IPS-20b (cell line): Measurements from ENCODE around the gene C22orf15.

Source experiments
- H3K27ac ChIP-seq: one replicate; pipeline ENCODE4 v1.5.1; 2013; ENCODE audit warnings: low read length
- H3K27me3 ChIP-seq: 2 replicates; pipeline ENCODE4 v1.6.1; 2013; ENCODE audit warnings: mild to moderate bottlenecking, low read length, inconsistent platforms; ENCODE audit not compliant: insufficient read depth
- H3K36me3 ChIP-seq: 2 replicates; pipeline ENCODE4 v1.6.1; 2013; ENCODE audit warnings: low read depth, mild to moderate bottlenecking, inconsistent platforms, low read length, moderate library complexity; ENCODE audit not compliant: insufficient read depth
- H3K4me1 ChIP-seq: 2 replicates; pipeline ENCODE4 v1.6.1; 2013; ENCODE audit warnings: mild to moderate bottlenecking, control low read depth, inconsistent platforms, low read length, moderate library complexity; ENCODE audit not compliant: insufficient read depth
- H3K4me3 ChIP-seq: 2 replicates; pipeline ENCODE4 v1.5.1; 2013; ENCODE audit warnings: mild to moderate bottlenecking, low read length, inconsistent platforms
- H3K9ac ChIP-seq: 2 replicates; pipeline ENCODE4 v1.6.1; 2013; ENCODE audit warnings: low read depth, mild to moderate bottlenecking, inconsistent platforms, low read length, moderate library complexity
- H3K9me3 ChIP-seq: 2 replicates; pipeline ENCODE4 v1.6.1; 2013; ENCODE audit warnings: mild to moderate bottlenecking, low read depth, low read length, inconsistent platforms; ENCODE audit not compliant: insufficient read depth

C22orf15 gene

GRCh38 chr22:23764899-23765881 is 2.4 kb downstream of the C22orf15 start:
- Histone ChIP-seq H3K9ac (no peak overlapping the region), H3K4me3 (no peak overlapping the region), H3K4me1 (peaks cover 10% of the 10 kb centered on the region; the same call in 1 of the 2 replicates), H3K9me3 (no peaks in the 10 kb centered on the region), H3K27ac (no peak overlapping the region), H3K27me3 (peaks cover 16% of the 10 kb centered on the region), H3K36me3 (peaks cover 12% of the 10 kb centered on the region)

DNA sequence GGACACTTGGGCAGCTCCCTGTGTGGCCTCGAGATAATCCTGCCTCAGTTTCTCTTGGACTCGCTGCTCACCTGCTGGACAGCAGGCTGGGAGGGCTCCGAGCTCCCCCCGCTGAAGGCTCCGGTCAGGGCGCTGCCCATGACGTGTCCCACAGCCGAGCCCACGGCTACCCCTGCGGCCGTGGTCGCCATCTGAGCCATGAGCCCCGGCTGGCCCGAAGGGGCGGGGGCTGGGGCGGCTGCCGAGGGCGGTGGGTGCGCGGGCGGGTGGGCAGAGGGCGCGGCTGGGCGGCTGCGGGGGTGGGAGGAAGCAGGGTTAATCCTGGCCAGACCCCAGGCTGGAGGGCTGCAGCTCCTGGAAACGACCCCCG is 4.5 kb downstream of the C22orf15 start:
- peak overlapping the region; percentile 67; the same call in 1 of the 2 replicates for H3K9ac ChIP-seq
- no peaks in the 10 kb centered on the region for H3K9me3 ChIP-seq
- H3K4me3 ChIP-seq: peak overlapping the region; percentile 73
- peaks cover 12% of the 10 kb centered on the region for H3K36me3 ChIP-seq
- H3K4me1 ChIP-seq: peaks cover 11% of the 10 kb centered on the region; the same call in 1 of the 2 replicates
- peaks cover 16% of the 10 kb centered on the region for H3K27me3 ChIP-seq
- no peak overlapping the region for H3K27ac ChIP-seq

DNA sequence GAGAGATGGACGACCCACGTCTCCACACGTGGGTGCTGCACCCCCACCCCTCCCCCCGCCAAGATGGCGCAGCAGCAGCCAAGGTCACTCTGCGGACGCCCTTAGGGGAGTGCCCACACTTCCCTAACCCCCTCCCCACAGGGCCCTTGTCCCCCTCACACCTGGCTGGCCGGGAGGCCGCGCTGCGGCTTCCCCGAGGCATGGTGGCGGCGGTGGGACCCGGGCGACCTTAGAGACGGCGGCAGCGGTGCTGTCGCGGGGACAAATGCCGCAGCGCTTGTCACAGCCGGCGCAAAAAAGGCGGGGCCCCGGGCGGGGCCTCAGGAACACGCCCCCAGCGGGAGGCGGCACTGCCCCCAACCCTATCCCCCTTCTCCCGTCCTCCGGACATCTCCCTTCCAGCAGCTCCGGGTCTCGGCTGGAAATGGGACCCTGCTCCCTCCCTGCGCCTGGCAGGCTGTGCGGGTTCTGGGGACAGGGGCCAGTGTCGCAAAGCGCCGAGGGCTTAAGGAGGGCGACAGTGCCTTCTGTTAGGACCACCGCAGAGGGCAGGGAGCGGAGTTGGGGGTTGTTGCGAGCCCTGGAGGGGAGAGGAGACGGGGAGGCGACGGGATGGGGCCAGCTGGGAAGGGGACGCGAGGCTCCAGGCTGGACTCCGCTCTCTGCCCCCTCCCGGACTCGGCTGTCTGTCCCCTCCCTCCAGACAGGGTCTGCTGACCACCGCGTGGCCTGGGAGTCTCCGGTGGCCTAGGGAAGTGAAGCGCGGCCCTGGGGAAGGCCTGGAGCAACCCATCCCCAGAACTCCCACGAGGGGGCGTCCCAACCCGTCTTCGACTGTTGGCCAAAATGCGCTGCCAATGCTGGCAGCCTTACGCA is 5.1 kb downstream of the C22orf15 start, which contains the start of gene CHCHD10:
TSS of gene CHCHD10 (minus strand) at position 300 of the 876 bp plus-strand sequence. CDS start at position 202, 98 bp downstream.
- Histone ChIP-seq H3K4me3 (peak within 1 kb of the TSS; percentile 73), H3K27me3 (peaks cover 17% of the 10 kb centered on the region), H3K27ac (no peak within 1 kb of the TSS), H3K36me3 (peaks cover 12% of the 10 kb centered on the region), H3K4me1 (peaks cover 12% of the 10 kb centered on the region; the same call in 1 of the 2 replicates), H3K9ac (peak within 1 kb of the TSS; percentile 67; the same call in 1 of the 2 replicates), H3K9me3 (no peaks in the 10 kb centered on the region)

GRCh38 chr22:23769321-23769965 is 6.7 kb downstream of the C22orf15 start:
- Histone ChIP-seq H3K27me3 (peaks cover 32% of the 10 kb centered on the region), H3K27ac (no peak overlapping the region), H3K4me3 (no peak overlapping the region), H3K36me3 (peaks cover 12% of the 10 kb centered on the region), H3K9ac (no peak overlapping the region), H3K4me1 (peaks cover 6% of the 10 kb centered on the region; the same call in 1 of the 2 replicates), H3K9me3 (no peaks in the 10 kb centered on the region)

DNA sequence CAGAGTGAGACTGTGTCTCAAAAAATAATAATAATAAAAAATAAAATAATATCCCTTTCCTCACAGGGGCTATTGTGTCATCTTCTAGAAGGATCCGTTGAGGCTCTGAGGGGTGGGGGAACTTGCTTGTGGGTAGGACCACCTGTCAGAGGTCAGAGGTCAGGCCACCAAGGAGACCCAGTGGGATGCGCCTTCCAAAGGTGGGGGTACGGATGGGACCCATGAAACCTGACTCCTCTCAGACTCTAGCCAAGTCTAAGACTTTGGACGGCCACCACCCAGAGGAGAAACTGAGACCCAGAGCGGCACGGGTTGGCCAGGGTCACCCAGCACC is 9.5 kb downstream of the C22orf15 start:
- H3K9ac ChIP-seq: peak overlapping the region; percentile 56; the same call in 1 of the 2 replicates

DNA sequence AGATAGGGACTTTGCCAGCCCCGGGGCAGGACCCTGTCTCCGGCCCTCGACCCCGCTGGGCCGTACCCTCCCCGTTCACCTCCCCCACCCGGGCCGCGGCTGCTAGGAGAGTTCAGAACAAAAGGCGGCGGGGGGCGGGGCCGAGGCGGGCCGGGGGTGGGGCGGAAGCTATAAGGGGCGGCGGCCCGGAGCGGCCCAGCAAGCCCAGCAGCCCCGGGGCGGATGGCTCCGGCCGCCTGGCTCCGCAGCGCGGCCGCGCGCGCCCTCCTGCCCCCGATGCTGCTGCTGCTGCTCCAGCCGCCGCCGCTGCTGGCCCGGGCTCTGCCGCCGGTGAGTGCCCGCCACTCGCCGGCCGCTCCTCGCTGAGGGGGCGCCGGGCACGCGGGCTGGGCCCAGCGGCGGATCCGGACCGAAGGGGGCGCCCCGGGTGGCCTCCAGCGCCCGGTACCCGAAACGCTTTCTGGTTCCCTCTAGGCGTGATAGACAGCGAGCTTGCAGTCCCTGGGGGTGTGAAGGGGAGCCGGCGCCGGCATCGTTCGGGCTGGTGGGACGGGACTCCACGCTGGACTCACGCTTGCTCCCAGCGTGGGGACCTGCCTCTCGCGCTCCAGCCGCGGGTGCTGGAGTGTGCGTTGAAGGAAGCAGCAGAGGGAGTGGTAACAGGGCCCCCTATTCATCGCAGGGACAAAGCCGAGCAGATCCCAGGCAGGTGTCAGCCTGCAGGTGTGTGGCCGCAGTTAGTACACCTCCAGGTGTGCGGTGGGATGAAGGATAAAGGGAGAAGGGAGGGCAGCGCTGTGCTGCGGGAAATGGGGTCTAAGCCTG is 10.1 kb downstream of the C22orf15 start, which contains the start of gene MMP11:
TSS of gene MMP11 (plus strand) at position 201 of the 825 bp plus-strand sequence. CDS start at position 223, 22 bp downstream.
- Histone ChIP-seq H3K27ac (no peak within 1 kb of the TSS), H3K9me3 (no peaks in the 10 kb centered on the region), H3K27me3 (peaks cover 48% of the 10 kb centered on the region), H3K9ac (peak within 1 kb of the TSS; percentile 56; the same call in 1 of the 2 replicates), H3K4me3 (peak within 1 kb of the TSS; percentile 67), H3K4me1 (peaks cover 6% of the 10 kb centered on the region; the same call in 1 of the 2 replicates), H3K36me3 (no peaks in the 10 kb centered on the region)

More for the DNA sequence above, 9.5 kb downstream of the C22orf15 start:
- Histone ChIP-seq H3K27ac (no peak overlapping the region), H3K9me3 (no peaks in the 10 kb centered on the region), H3K27me3 (peaks cover 48% of the 10 kb centered on the region), H3K36me3 (no peaks in the 10 kb centered on the region), H3K4me3 (peak overlapping the region; percentile 64), H3K4me1 (peaks cover 6% of the 10 kb centered on the region; the same call in 1 of the 2 replicates)

- Histone ChIP-seq H3K9ac (peak overlapping the region; percentile 29; the same call in 1 of the 2 replicates), H3K9me3 (no peaks in the 10 kb centered on the region), H3K27ac (no peak overlapping the region), H3K4me3 (peak overlapping the region; percentile 67), H3K4me1 (peaks cover 6% of the 10 kb centered on the region; the same call in 1 of the 2 replicates), H3K36me3 (no peaks in the 10 kb centered on the region), H3K27me3 (peaks cover 45% of the 10 kb centered on the region)
These were observed 10.8 kb downstream of the C22orf15 start for GRCh38 chr22:23773483-23774113.

- Histone ChIP-seq H3K9me3 (no peaks in the 10 kb centered on the region), H3K27ac (no peak overlapping the region), H3K4me3 (no peak overlapping the region), H3K9ac (no peak overlapping the region), H3K4me1 (peaks cover 6% of the 10 kb centered on the region; the same call in 1 of the 2 replicates), H3K36me3 (no peaks in the 10 kb centered on the region), H3K27me3 (peaks cover 38% of the 10 kb centered on the region)
These were observed 11.5 kb downstream of the C22orf15 start for GRCh38 chr22:23774114-23774921.

- H3K9ac ChIP-seq: no peak overlapping the region
- no peak overlapping the region for H3K4me3 ChIP-seq
- H3K27ac ChIP-seq: no peak overlapping the region
- peaks cover 6% of the 10 kb centered on the region; the same call in 1 of the 2 replicates for H3K4me1 ChIP-seq
- no peaks in the 10 kb centered on the region for H3K9me3 ChIP-seq
- H3K27me3 ChIP-seq: peaks cover 32% of the 10 kb centered on the region
- H3K36me3 ChIP-seq: no peaks in the 10 kb centered on the region
These were observed 12.2 kb downstream of the C22orf15 start for GRCh38 chr22:23774922-23775436.
